ENCODE results near the gene GPR162.

DNA sequence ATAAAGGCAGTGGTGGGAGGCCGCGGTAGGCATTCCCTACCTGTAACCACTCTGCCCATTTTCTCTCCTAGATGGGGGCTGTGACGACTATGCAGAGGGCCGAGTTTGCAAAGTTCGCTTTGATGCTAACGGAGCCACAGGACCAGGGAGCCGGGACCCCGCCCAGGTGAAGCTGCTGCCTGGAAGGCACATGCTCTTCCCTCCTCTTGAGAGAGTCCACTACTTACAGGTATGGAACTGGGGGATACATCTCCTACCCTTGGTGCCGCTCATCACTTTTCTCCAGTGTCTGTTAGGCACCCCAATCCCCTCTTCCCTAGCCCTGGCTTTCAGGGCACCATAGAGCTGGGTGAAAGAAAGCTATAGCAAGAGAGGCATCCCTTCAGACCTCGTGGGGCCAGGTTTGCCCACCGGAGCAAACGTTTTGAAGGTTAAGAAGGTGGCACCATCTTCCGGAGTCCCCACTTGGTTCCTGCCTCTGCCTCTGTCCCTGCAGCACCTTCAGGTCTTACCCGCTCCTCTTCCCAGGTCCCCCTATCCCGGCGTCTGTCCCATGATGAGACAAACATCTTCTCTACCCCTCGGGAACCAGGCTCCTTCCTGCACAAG is 4.6 kb downstream of the GPR162 start:
- TF ChIP-seq YY1 (IDR thresholded peaks at IDR 0.05) (no peak), HNF4G (IDR thresholded peaks at IDR 0.05) (no peak), FOXA1 (IDR thresholded peaks at IDR 0.05) (no peak), GABPA (IDR thresholded peaks at IDR 0.05 in 1 of 2, conservative IDR thresholded peaks at IDR 0.05 in 1 of 2) (no peak), RAD21 (IDR thresholded peaks at IDR 0.05) (no peak)
- TF ChIP-seq, protein P1, sequence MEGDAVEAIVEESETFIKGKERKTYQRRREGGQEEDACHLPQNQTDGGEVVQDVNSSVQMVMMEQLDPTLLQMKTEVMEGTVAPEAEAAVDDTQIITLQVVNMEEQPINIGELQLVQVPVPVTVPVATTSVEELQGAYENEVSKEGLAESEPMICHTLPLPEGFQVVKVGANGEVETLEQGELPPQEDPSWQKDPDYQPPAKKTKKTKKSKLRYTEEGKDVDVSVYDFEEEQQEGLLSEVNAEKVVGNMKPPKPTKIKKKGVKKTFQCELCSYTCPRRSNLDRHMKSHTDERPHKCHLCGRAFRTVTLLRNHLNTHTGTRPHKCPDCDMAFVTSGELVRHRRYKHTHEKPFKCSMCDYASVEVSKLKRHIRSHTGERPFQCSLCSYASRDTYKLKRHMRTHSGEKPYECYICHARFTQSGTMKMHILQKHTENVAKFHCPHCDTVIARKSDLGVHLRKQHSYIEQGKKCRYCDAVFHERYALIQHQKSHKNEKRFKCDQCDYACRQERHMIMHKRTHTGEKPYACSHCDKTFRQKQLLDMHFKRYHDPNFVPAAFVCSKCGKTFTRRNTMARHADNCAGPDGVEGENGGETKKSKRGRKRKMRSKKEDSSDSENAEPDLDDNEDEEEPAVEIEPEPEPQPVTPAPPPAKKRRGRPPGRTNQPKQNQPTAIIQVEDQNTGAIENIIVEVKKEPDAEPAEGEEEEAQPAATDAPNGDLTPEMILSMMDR (IDR thresholded peaks at IDR 0.05; ENCODE audit: low read depth, low read length, missing input control): no peak
- TF ChIP-seq, protein P2, sequence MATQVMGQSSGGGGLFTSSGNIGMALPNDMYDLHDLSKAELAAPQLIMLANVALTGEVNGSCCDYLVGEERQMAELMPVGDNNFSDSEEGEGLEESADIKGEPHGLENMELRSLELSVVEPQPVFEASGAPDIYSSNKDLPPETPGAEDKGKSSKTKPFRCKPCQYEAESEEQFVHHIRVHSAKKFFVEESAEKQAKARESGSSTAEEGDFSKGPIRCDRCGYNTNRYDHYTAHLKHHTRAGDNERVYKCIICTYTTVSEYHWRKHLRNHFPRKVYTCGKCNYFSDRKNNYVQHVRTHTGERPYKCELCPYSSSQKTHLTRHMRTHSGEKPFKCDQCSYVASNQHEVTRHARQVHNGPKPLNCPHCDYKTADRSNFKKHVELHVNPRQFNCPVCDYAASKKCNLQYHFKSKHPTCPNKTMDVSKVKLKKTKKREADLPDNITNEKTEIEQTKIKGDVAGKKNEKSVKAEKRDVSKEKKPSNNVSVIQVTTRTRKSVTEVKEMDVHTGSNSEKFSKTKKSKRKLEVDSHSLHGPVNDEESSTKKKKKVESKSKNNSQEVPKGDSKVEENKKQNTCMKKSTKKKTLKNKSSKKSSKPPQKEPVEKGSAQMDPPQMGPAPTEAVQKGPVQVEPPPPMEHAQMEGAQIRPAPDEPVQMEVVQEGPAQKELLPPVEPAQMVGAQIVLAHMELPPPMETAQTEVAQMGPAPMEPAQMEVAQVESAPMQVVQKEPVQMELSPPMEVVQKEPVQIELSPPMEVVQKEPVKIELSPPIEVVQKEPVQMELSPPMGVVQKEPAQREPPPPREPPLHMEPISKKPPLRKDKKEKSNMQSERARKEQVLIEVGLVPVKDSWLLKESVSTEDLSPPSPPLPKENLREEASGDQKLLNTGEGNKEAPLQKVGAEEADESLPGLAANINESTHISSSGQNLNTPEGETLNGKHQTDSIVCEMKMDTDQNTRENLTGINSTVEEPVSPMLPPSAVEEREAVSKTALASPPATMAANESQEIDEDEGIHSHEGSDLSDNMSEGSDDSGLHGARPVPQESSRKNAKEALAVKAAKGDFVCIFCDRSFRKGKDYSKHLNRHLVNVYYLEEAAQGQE (IDR thresholded peaks at IDR 0.05): no peak
- TF ChIP-seq, protein P3, sequence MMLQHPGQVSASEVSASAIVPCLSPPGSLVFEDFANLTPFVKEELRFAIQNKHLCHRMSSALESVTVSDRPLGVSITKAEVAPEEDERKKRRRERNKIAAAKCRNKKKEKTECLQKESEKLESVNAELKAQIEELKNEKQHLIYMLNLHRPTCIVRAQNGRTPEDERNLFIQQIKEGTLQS (IDR thresholded peaks at IDR 0.05): no peak
